Mesenchymal stem cell (in vitro differentiated cells and primary cell): ENCODE measurements around the gene SLC39A8.
"Not testable (repeated sequence)": the region's sequence is repeated elsewhere in the genome, so short reads cannot be mapped to it uniquely, and the experiment has no call there.

ENCODE experiments used
- DNase-seq: peaks from one replicate; pipeline ENCODE4 v3.0.0-alpha.2; 2013
- H2AFZ ChIP-seq: one replicate; pipeline ENCODE4 v1.6.1; 2013; ENCODE audit warnings: low read depth, mild to moderate bottlenecking, control low read depth, inconsistent platforms, low read length, moderate library complexity
- H2AK5ac ChIP-seq: 2 replicates; pipeline ENCODE4 v1.6.1; 2013; ENCODE audit warnings: low read length, moderate library complexity, mild to moderate bottlenecking, inconsistent platforms; ENCODE audit not compliant: severe bottlenecking
- H2BK120ac ChIP-seq: one replicate; pipeline ENCODE4 v1.6.1; 2013; ENCODE audit warnings: low read depth, mild to moderate bottlenecking, inconsistent platforms, low read length, moderate library complexity
- H2BK12ac ChIP-seq, 2 experiments: one replicate each; pipeline ENCODE4 v1.6.1; 2013; ENCODE audit warnings: inconsistent platforms in 2 of 2, low read length in 2 of 2, mild to moderate bottlenecking in 2 of 2, moderate library complexity in 2 of 2, control low read depth in 1 of 2
- H2BK15ac ChIP-seq: one replicate; pipeline ENCODE4 v1.6.1; 2013; ENCODE audit warnings: mild to moderate bottlenecking, low read depth, inconsistent platforms; ENCODE audit not compliant: poor library complexity, severe bottlenecking
- H2BK5ac ChIP-seq: 2 replicates; pipeline ENCODE4 v1.6.1; 2013; ENCODE audit warnings: low read depth, mild to moderate bottlenecking, low read length, control low read depth, inconsistent platforms; ENCODE audit not compliant: poor library complexity, severe bottlenecking
- H3K14ac ChIP-seq, 2 experiments: one replicate each; pipeline ENCODE4 v1.6.1; 2013; ENCODE audit warnings: inconsistent platforms in 2 of 2, low read length in 2 of 2, control low read depth in 1 of 2, mild to moderate bottlenecking in 1 of 2, moderate library complexity in 1 of 2
- H3K18ac ChIP-seq, 2 experiments: one replicate each; pipeline ENCODE4 v1.6.1; 2013; ENCODE audit warnings: inconsistent platforms in 2 of 2, low read length in 2 of 2, control low read depth in 1 of 2, low read depth in 1 of 2, mild to moderate bottlenecking in 1 of 2
- H3K23ac ChIP-seq, 2 experiments: one replicate each; pipeline ENCODE4 v1.6.1; 2013; ENCODE audit warnings: inconsistent platforms in 2 of 2, low read length in 2 of 2, mild to moderate bottlenecking in 2 of 2, moderate library complexity in 2 of 2, control low read depth in 1 of 2
- H3K27ac ChIP-seq: 2 replicates; pipeline ENCODE4 v1.5.1; 2013; ENCODE audit warnings: mild to moderate bottlenecking, moderate library complexity, low read length, control low read depth, inconsistent platforms; ENCODE audit not compliant: poor library complexity, severe bottlenecking
- H3K27me3 ChIP-seq, 2 experiments: 2 replicates each; pipeline versions ENCODE4 v1.6.1 to v1.7.0; 2013; ENCODE audit warnings: low read length in 2 of 2, mild to moderate bottlenecking in 2 of 2, moderate library complexity in 2 of 2, control low read depth in 1 of 2, inconsistent platforms in 1 of 2; ENCODE audit not compliant: control insufficient read depth in 1 of 2, insufficient read depth in 1 of 2
- H3K36me3 ChIP-seq, 2 experiments: 2 replicates each; pipeline versions ENCODE4 v1.6.1 to v1.7.0; 2013; ENCODE audit warnings: low read length in 2 of 2, control low read depth in 1 of 2, inconsistent platforms in 1 of 2, low read depth in 1 of 2, mild to moderate bottlenecking in 1 of 2; ENCODE audit not compliant: insufficient read depth in 2 of 2, control insufficient read depth in 1 of 2
- H3K4ac ChIP-seq, 2 experiments: one replicate each; pipeline ENCODE4 v1.6.1; 2013; ENCODE audit warnings: inconsistent platforms in 2 of 2, low read length in 2 of 2, mild to moderate bottlenecking in 2 of 2, moderate library complexity in 2 of 2, control low read depth in 1 of 2, low read depth in 1 of 2
- H3K4me1 ChIP-seq: 2 replicates; pipeline ENCODE4 v1.6.1; 2013; ENCODE audit warnings: low read depth, low read length, control low read depth; ENCODE audit not compliant: control insufficient read depth, insufficient read depth
- H3K4me2 ChIP-seq: 2 replicates; pipeline ENCODE4 v1.6.1; 2013; ENCODE audit warnings: low read length, mild to moderate bottlenecking, inconsistent platforms; ENCODE audit not compliant: poor library complexity, severe bottlenecking
- H3K4me3 ChIP-seq, 2 experiments: 2 replicates each; pipeline versions ENCODE4 v1.5.1 to v1.7.0; 2013; ENCODE audit warnings: low read length in 2 of 2, mild to moderate bottlenecking in 2 of 2, control low read depth in 1 of 2, low read depth in 1 of 2; ENCODE audit not compliant: insufficient read depth in 1 of 2
- H3K79me1 ChIP-seq: replicated peaks from 2 replicates; pipeline ENCODE4 v1.6.1; 2013; ENCODE audit warnings: mild to moderate bottlenecking, control low read depth, low read length, inconsistent platforms; ENCODE audit not compliant: poor library complexity, severe bottlenecking
- H3K9ac ChIP-seq: 2 replicates; pipeline ENCODE4 v1.7.0; 2013; ENCODE audit warnings: mild to moderate bottlenecking, low read length, moderate library complexity
- H3K9me3 ChIP-seq: 2 replicates; pipeline ENCODE4 v1.7.0; 2013; ENCODE audit warnings: mild to moderate bottlenecking, low read length; ENCODE audit not compliant: control insufficient read depth
- H4K8ac ChIP-seq: one replicate; pipeline ENCODE4 v1.6.1; 2013; ENCODE audit warnings: inconsistent platforms, mild to moderate bottlenecking, low read length, moderate library complexity
- H4K91ac ChIP-seq: one replicate; pipeline ENCODE4 v1.6.1; 2013; ENCODE audit warnings: mild to moderate bottlenecking, low read length, inconsistent platforms
- WGBS: methylation state at CpG from one replicate; pipeline ENCODE4 v1.1.7; 2013; ENCODE audit warnings: mixed read lengths; 5-methylcytosine and 5-hydroxymethylcytosine counted together

The SLC39A8 gene

DNA sequence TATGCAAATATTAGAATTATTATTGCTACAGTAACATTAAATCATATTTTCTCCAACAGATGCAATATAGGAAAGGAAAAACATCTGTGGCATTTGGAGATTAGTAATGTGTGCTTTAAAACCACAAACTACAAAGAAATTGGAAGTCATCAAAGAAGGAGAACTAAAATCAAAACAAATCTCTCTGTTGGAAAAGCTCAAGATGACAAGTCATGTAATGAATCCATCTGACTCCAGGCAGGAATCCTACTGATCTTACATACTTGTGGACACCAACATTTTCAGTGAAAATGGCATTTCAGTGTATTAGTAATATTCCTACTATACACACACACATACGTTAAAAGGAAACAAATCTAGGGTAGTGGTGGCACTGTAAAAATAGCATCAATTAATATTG is 98.2 kb downstream of the SLC39A8 start:
- H3K9ac ChIP-seq, result no peak overlapping the region
- H3K79me1 ChIP-seq, result no peaks in the 10 kb centered on the region
- H3K4ac ChIP-seq, result no peak overlapping the region
- no peaks in the 10 kb centered on the region for H3K27me3 ChIP-seq
- no peaks in the 10 kb centered on the region for H3K4me1 ChIP-seq
- H4K8ac ChIP-seq, result no peak overlapping the region
- no peak overlapping the region for H3K4me3 ChIP-seq
- DNase-seq, result no peak
- no peak overlapping the region for H3K27ac ChIP-seq
- H2BK15ac ChIP-seq, result no peak overlapping the region
- H4K91ac ChIP-seq, result no peak overlapping the region
- no peak overlapping the region for H2BK120ac ChIP-seq
- no peak overlapping the region for H2BK5ac ChIP-seq
- no peak overlapping the region for H3K18ac ChIP-seq
- no peak overlapping the region for H3K4me2 ChIP-seq
- H2AFZ ChIP-seq, result no peak overlapping the region
- H3K14ac ChIP-seq, result no peak overlapping the region
- H3K23ac ChIP-seq, result no peak overlapping the region
- H3K36me3 ChIP-seq, result no peaks in the 10 kb centered on the region
- WGBS, result no CpG with 5 or more reads among the region's 1 CpG
- no peak overlapping the region for H2BK12ac ChIP-seq
- no peak overlapping the region for H2AK5ac ChIP-seq
- no peaks in the 10 kb centered on the region for H3K9me3 ChIP-seq

- no peak overlapping the region for H3K18ac ChIP-seq
- H2BK12ac ChIP-seq, result no peak overlapping the region
- H4K8ac ChIP-seq, result no peak overlapping the region
- no peaks in the 10 kb centered on the region for H3K36me3 ChIP-seq
- DNase-seq, result no peak
- H2BK5ac ChIP-seq, result no peak overlapping the region
- no peak overlapping the region for H2AK5ac ChIP-seq
- H3K9ac ChIP-seq, result no peak overlapping the region
- H3K27ac ChIP-seq, result no peak overlapping the region
- no peak overlapping the region for H4K91ac ChIP-seq
- H2BK120ac ChIP-seq, result no peak overlapping the region
- H3K14ac ChIP-seq, result no peak overlapping the region
- H3K4ac ChIP-seq, result no peak overlapping the region
- no peak overlapping the region for H3K4me3 ChIP-seq
- no peaks in the 10 kb centered on the region for H3K79me1 ChIP-seq
- H3K9me3 ChIP-seq, result no peaks in the 10 kb centered on the region
- H3K4me2 ChIP-seq, result no peak overlapping the region
- WGBS, result 95% methylated on average over 4 of the region's 4 CpGs
- H3K27me3 ChIP-seq, result no peaks in the 10 kb centered on the region
- no peak overlapping the region for H3K23ac ChIP-seq
- no peaks in the 10 kb centered on the region for H3K4me1 ChIP-seq
- no peak overlapping the region for H2AFZ ChIP-seq
- no peak overlapping the region for H2BK15ac ChIP-seq
Measured at GRCh38 chr4:102246416-102246815, 98.9 kb downstream of the SLC39A8 start.

DNA sequence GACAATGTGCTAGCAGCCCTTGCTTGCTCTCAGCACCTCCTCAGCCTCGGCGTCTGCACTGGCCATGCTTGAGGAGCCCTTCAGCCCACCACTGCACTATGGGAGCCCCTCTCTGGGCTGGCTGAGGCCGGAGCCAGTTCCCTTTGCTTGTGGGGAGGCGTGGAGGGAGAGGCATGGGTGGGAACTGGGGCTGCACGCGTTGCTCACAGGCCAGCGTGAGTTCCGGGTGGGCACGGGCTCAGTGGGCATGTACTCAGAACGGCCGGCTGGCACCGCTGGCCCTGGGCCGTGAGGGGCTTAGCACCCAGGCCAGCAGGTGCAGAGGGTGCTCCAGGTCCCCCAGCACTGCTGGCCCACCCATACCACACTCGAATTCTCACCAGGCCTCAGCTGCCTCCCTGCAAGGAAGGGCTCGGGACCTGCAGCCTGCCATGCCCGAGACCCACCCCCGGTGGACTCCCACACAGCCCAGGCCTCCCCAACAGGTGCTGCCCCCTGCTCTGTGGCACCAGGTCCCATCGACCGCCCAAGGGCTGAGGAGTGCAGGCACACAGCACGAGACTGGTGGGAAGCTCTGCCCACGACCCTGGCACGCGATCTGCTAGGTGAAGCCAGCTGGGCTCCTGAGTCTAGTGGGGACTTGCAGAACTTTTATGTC is 100.3 kb downstream of the SLC39A8 start:
- Histone ChIP-seq H4K8ac (no peak overlapping the region), H3K4me1 (no peaks in the 10 kb centered on the region), H3K18ac (no peak overlapping the region), H3K27ac (no peak overlapping the region), H3K9ac (no peak overlapping the region), H2BK15ac (no peak overlapping the region), H3K4me3 (no peak overlapping the region), H2AFZ (no peak overlapping the region), H3K36me3 (no peaks in the 10 kb centered on the region), H4K91ac (no peak overlapping the region), H3K23ac (no peak overlapping the region), H2AK5ac (no peak overlapping the region), H3K27me3 (no peaks in the 10 kb centered on the region), H2BK5ac (no peak overlapping the region), H3K4ac (no peak overlapping the region), H3K14ac (no peak overlapping the region), H2BK120ac (no peak overlapping the region), H3K4me2 (no peak overlapping the region), H3K79me1 (no peaks in the 10 kb centered on the region), H2BK12ac (no peak overlapping the region), H3K9me3 (no peaks in the 10 kb centered on the region)
- no peak for DNase-seq
- WGBS, result 83% methylated on average over 18 of the region's 23 CpGs

GRCh38 chr4:102243296-102243695 is 102.0 kb downstream of the SLC39A8 start:
- H4K91ac ChIP-seq, H2AK5ac ChIP-seq, H3K36me3 ChIP-seq, H3K4me3 ChIP-seq, H3K79me1 ChIP-seq, H3K9ac ChIP-seq, H2AFZ ChIP-seq, H2BK120ac ChIP-seq, H2BK15ac ChIP-seq, H2BK5ac ChIP-seq, H3K18ac ChIP-seq, H3K27ac ChIP-seq, H3K14ac ChIP-seq, H3K27me3 ChIP-seq, H3K23ac ChIP-seq, H3K4me2 ChIP-seq, H2BK12ac ChIP-seq, DNase-seq, H3K4me1 ChIP-seq, H4K8ac ChIP-seq, H3K9me3 ChIP-seq, H3K4ac ChIP-seq: not testable (repeated sequence)
- WGBS, result 66% methylated on average over 5 of the region's 5 CpGs
